ENCODE measurements around the gene INSYN2B.

INSYN2B gene

DNA sequence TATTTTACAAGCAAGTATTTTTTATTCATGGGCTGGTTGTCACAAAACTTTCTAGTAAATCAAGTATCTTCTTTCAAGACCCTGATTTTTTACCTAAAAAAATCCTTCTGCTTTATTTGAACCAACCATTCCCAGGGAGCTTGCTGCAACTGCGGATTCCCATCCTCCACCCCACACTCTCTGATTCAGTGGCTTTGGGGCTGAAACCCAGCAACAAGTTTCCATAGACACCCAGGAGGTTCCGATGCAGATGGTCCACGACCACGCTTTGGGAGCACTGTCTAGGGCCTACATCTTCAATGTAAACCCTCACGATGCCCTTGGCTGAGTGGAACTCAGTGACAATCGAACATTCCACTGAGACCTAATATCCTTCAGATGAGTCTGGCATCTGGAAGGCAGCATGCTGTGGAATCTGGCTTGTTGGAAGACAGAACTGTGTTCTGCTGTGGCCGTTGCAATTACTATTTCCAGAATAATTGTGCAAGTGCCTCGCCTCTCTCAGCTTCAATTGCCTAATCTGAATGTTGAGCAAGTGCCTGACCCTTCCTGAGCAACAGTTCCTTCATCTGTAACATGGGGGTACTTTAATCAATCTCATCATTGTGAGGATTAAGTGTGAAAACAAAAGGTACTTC is 105.1 kb downstream of the INSYN2B start:
- H3K4me2 ChIP-seq (ENCODE audit: low read length), result no peak overlapping the region
- H2AFZ ChIP-seq (ENCODE audit: low read depth, low read length), result no peak overlapping the region

DNA sequence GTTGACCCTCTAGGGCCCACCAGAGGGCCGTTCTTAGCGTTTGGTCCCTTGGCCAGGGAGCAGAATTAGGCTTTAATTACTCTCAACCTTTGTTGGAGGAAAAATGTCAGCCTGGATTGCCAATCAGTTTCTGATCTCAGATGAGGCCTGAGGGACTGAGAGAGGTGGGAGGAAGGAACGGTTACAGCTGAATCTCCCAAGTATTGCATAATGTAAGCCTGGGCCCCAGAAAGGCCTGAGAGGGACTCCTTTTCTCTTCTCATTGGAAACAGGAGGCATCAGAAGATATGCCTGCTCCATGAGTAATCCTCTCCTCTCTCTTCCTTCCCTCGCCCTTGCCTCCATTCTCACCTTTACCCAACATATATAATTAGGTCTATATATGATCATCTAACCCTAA is 105.7 kb downstream of the INSYN2B start:
- no peak overlapping the region for H3K4me3 ChIP-seq (ENCODE audit: low read length)
- H4K20me1 ChIP-seq (ENCODE audit: insufficient read depth, low read length), result peaks cover 14% of the 10 kb centered on the region; the same call in 1 of the 2 replicates
- peaks cover 9% of the 10 kb centered on the region for H3K36me3 ChIP-seq (replicated peaks; ENCODE audit: low read depth, low read length)
- H3K4me1 ChIP-seq (ENCODE audit: low read length), result no peaks in the 10 kb centered on the region
- no peak overlapping the region for H3K4me2 ChIP-seq (ENCODE audit: low read length)
- no peak overlapping the region for H3K27ac ChIP-seq (ENCODE audit: low read length)
- no peaks in the 10 kb centered on the region for H3K27me3 ChIP-seq (ENCODE audit: low read depth, low read length)
- H2AFZ ChIP-seq (ENCODE audit: low read depth, low read length), result no peak overlapping the region
- TF ChIP-seq, protein P1, sequence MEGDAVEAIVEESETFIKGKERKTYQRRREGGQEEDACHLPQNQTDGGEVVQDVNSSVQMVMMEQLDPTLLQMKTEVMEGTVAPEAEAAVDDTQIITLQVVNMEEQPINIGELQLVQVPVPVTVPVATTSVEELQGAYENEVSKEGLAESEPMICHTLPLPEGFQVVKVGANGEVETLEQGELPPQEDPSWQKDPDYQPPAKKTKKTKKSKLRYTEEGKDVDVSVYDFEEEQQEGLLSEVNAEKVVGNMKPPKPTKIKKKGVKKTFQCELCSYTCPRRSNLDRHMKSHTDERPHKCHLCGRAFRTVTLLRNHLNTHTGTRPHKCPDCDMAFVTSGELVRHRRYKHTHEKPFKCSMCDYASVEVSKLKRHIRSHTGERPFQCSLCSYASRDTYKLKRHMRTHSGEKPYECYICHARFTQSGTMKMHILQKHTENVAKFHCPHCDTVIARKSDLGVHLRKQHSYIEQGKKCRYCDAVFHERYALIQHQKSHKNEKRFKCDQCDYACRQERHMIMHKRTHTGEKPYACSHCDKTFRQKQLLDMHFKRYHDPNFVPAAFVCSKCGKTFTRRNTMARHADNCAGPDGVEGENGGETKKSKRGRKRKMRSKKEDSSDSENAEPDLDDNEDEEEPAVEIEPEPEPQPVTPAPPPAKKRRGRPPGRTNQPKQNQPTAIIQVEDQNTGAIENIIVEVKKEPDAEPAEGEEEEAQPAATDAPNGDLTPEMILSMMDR (IDR thresholded peaks at IDR 0.05; ENCODE audit: low read depth, low read length), result no peak
- TF ChIP-seq EZH2phosphoT487 (IDR thresholded peaks at IDR 0.05; ENCODE audit: low read depth), result no peak
- no peaks in the 10 kb centered on the region for H3K9me3 ChIP-seq (ENCODE audit: insufficient read depth, low read length)
- H3K9ac ChIP-seq (ENCODE audit: low read length), result no peak overlapping the region
- no peaks in the 10 kb centered on the region for H3K79me2 ChIP-seq (ENCODE audit: low read length)

More for the DNA sequence above, 105.1 kb downstream of the INSYN2B start:
- Histone ChIP-seq H3K9me3 (ENCODE audit: insufficient read depth, low read length) (no peaks in the 10 kb centered on the region), H3K9ac (ENCODE audit: low read length) (no peak overlapping the region), H3K4me3 (ENCODE audit: low read length) (no peak overlapping the region), H4K20me1 (ENCODE audit: insufficient read depth, low read length) (peaks cover 14% of the 10 kb centered on the region; the same call in 1 of the 2 replicates), H3K36me3 (replicated peaks; ENCODE audit: low read depth, low read length) (peaks cover 5% of the 10 kb centered on the region), H3K4me1 (ENCODE audit: low read length) (no peaks in the 10 kb centered on the region), H3K27me3 (ENCODE audit: low read depth, low read length) (no peaks in the 10 kb centered on the region), H3K79me2 (ENCODE audit: low read length) (no peaks in the 10 kb centered on the region), H3K27ac (ENCODE audit: low read length) (no peak overlapping the region)
- TF ChIP-seq EZH2phosphoT487 (IDR thresholded peaks at IDR 0.05; ENCODE audit: low read depth), result no peak
- TF ChIP-seq, protein P1 (IDR thresholded peaks at IDR 0.05; ENCODE audit: low read depth, low read length), result no peak

DNA sequence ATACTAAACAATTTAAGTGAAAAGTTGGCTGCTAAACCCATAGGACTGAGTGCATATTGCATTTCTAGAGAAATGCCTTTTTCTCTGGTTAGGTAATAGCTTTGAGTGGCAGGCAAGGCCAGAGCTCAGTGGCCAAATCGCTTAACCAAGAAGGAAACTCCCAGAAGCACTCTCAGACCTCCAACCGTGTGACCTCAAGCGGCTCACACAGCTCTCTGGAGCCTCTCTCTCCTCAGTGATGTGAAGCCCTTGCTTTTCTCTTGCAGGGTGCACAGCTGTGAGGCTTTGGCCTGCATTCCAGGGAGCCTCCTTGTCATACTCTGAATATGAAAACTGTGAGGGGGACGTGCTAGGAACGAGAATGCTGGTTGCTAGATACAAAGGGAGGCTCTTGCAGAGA is 106.7 kb downstream of the INSYN2B start:
- Histone ChIP-seq H3K4me1 (ENCODE audit: low read length) (no peaks in the 10 kb centered on the region), H3K9me3 (ENCODE audit: insufficient read depth, low read length) (no peaks in the 10 kb centered on the region), H3K4me3 (ENCODE audit: low read length) (no peak overlapping the region), H2AFZ (ENCODE audit: low read depth, low read length) (no peak overlapping the region), H3K79me2 (ENCODE audit: low read length) (no peaks in the 10 kb centered on the region), H3K9ac (ENCODE audit: low read length) (no peak overlapping the region), H3K27me3 (ENCODE audit: low read depth, low read length) (no peaks in the 10 kb centered on the region), H3K27ac (ENCODE audit: low read length) (no peak overlapping the region), H3K36me3 (replicated peaks; ENCODE audit: low read depth, low read length) (peaks cover 9% of the 10 kb centered on the region), H4K20me1 (ENCODE audit: insufficient read depth, low read length) (peaks cover 6% of the 10 kb centered on the region; the same call in 1 of the 2 replicates), H3K4me2 (ENCODE audit: low read length) (no peak overlapping the region)
- TF ChIP-seq EZH2phosphoT487 (IDR thresholded peaks at IDR 0.05; ENCODE audit: low read depth), result no peak
- TF ChIP-seq, protein P1 (IDR thresholded peaks at IDR 0.05; ENCODE audit: low read depth, low read length), result no peak

DNA sequence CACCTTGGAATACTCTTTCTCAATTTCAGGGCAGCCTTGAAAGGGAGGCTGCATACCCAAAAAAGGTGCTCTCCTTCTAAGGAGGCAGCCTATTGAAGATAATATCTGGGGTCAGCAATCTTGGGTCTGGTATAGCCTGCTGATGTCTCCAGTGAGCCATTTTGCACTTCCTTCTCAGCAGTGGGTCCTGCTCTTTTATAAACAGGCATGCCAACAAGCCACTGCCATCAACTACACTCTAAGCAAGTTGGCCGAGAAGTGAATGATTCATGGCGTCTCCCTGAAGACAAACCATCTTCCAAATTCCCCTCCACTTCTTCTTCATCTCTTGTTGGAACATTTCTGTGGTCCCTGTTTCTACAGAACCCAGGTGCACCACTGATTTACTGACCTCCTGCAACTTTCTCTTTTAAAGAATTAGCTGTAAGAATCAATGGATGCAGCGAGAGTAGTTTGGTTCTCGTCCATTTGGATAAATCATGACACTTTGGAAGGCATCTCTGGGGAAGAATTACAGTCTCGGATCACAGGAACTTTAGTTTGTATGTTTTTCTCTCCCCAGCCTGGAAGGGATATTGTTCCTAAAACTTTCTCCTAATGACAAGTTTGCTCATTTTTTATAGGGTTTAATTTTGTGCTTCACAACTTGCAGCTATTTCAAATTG is 108.3 kb downstream of the INSYN2B start:
- Histone ChIP-seq H3K27ac (ENCODE audit: low read length) (no peak overlapping the region), H4K20me1 (ENCODE audit: insufficient read depth, low read length) (peaks cover 2% of the 10 kb centered on the region), H3K36me3 (replicated peaks; ENCODE audit: low read depth, low read length) (peaks cover 18% of the 10 kb centered on the region), H3K27me3 (ENCODE audit: low read depth, low read length) (no peaks in the 10 kb centered on the region), H3K4me2 (ENCODE audit: low read length) (no peak overlapping the region), H3K4me1 (ENCODE audit: low read length) (no peaks in the 10 kb centered on the region), H3K79me2 (ENCODE audit: low read length) (no peaks in the 10 kb centered on the region), H3K4me3 (ENCODE audit: low read length) (no peak overlapping the region), H2AFZ (ENCODE audit: low read depth, low read length) (no peak overlapping the region), H3K9ac (ENCODE audit: low read length) (no peak overlapping the region), H3K9me3 (ENCODE audit: insufficient read depth, low read length) (no peaks in the 10 kb centered on the region)
- TF ChIP-seq EZH2phosphoT487 (IDR thresholded peaks at IDR 0.05; ENCODE audit: low read depth), result no peak
- TF ChIP-seq, protein P1 (IDR thresholded peaks at IDR 0.05; ENCODE audit: low read depth, low read length), result no peak
